Endothelial cell of umbilical vein (primary cell): Measurements from ENCODE around the gene ATP1B1. TPM values are rescaled to one million over a fixed set of nuclear protein-coding genes. Genes with fewer than 3 reads are reported as not detected.

ENCODE experiments used
- BruUV-seq: library from RNA; stranded (reverse); fragments of 400-500 nt; replicated peaks from 2 replicates; lab custom pipeline; 2021; lab: Mats Ljungman, UMichigan
- CTCF ChIA-PET: fragments of 300-600, 350-600 bp; sonication (Branson Sonifier 250); formaldehyde crosslinking; loops from one replicate; lab custom pipeline; 2021; ENCODE audit warnings: antibody characterized with exemption, inconsistent platforms; lab: Charles Lee
- POLR2A ChIA-PET: fragments of 300-600, 350-600 bp; sonication (Branson Sonifier 250); formaldehyde crosslinking; loops from one replicate; lab custom pipeline; 2021; ENCODE audit warnings: antibody characterized with exemption, inconsistent platforms; lab: Charles Lee
- DNase-seq: peaks from one replicate; pipeline ENCODE4 v3.0.0-alpha.2; 2011; ENCODE audit warnings: low read depth, low spot score
- FAIRE-seq: peaks from 2 replicates; lab custom pipeline; 2011; peaks lifted over from hg19 to GRCh38; lab: Jason Lieb, UNC
- H2AFZ ChIP-seq: 2 replicates; pipeline ENCODE4 v1.6.0; 2012; ENCODE audit warnings: low read depth, low read length, control low read depth, inconsistent platforms
- H3K27ac ChIP-seq: 2 replicates; pipeline ENCODE4 v1.5.1; 2011; ENCODE audit warnings: low read depth, mild to moderate bottlenecking, control low read depth, low read length, moderate library complexity; ENCODE audit not compliant: insufficient read depth
- H3K27me3 ChIP-seq, 2 experiments: 2 replicates each; pipeline versions ENCODE4 v1.6.0 to v1.6.1; 2011; ENCODE audit warnings: low read length in 2 of 2, mixed read lengths in 1 of 2; ENCODE audit not compliant: control insufficient read depth in 2 of 2, insufficient read depth in 2 of 2
- H3K36me3 ChIP-seq, 2 experiments: 2 replicates in 1 of 2; 3 replicates in 1 of 2; pipeline ENCODE4 v1.5.1; 2011; ENCODE audit warnings: low read length in 2 of 2, mild to moderate bottlenecking in 1 of 2, moderate library complexity in 1 of 2; ENCODE audit not compliant: control insufficient read depth in 2 of 2, insufficient read depth in 2 of 2; ENCODE audit errors: extremely low read depth in 1 of 2
- H3K4me1 ChIP-seq: 3 replicates; pipeline ENCODE4 v1.5.1; 2011; ENCODE audit warnings: mild to moderate bottlenecking, low read length; ENCODE audit not compliant: control insufficient read depth, insufficient read depth; ENCODE audit errors: extremely low read depth
- H3K4me2 ChIP-seq: 2 replicates; pipeline ENCODE4 v1.6.1; 2011; ENCODE audit warnings: low read length, control low read depth, mixed read lengths; ENCODE audit not compliant: insufficient read depth
- H3K4me3 ChIP-seq, 3 experiments: fragments of 200-600 bp in 1 of 3; sonication (generic), shearing (Covaris generic) in 1 of 3; replicated peaks in 1 of 3; 2 replicates each; pipeline ENCODE4 v1.5.1; 2011 to 2016; ENCODE audit warnings: control low read depth in 3 of 3, low read length in 3 of 3, mild to moderate bottlenecking in 2 of 3, inconsistent platforms in 1 of 3, low read depth in 1 of 3, moderate library complexity in 1 of 3; ENCODE audit not compliant: insufficient read depth in 1 of 3
- H3K79me2 ChIP-seq: 2 replicates; pipeline ENCODE4 v1.6.0; 2012; ENCODE audit warnings: low read length, inconsistent platforms; ENCODE audit not compliant: control insufficient read depth, insufficient read depth
- H3K9ac ChIP-seq: replicated peaks from 2 replicates; pipeline ENCODE3; 2011; ENCODE audit warnings: low read length, control low read depth; ENCODE audit not compliant: insufficient read depth; ENCODE audit errors: extremely low read depth
- H3K9me1 ChIP-seq: replicated peaks from 3 replicates; pipeline ENCODE4 v1.6.0; 2011; ENCODE audit warnings: mild to moderate bottlenecking, low read length; ENCODE audit not compliant: control insufficient read depth, insufficient read depth; ENCODE audit errors: extremely low read depth
- H3K9me3 ChIP-seq: replicated peaks from 2 replicates; pipeline ENCODE4 v1.5.1; 2012; ENCODE audit warnings: low read length, inconsistent platforms; ENCODE audit not compliant: control insufficient read depth, insufficient read depth
- H4K20me1 ChIP-seq: replicated peaks from 2 replicates; pipeline ENCODE3; 2011; ENCODE audit warnings: mild to moderate bottlenecking, low read length; ENCODE audit not compliant: control insufficient read depth, insufficient read depth; ENCODE audit errors: extremely low read depth
- FOS ChIP-seq: IDR thresholded peaks from 2 replicates; pipeline ENCODE4 v1.6.1; 2011; ENCODE audit warnings: mild to moderate bottlenecking, low read length, moderate library complexity, borderline replicate concordance; ENCODE audit not compliant: insufficient read depth
- GATA2 ChIP-seq: IDR thresholded peaks from 2 replicates; pipeline ENCODE4 v1.7.0; 2011; ENCODE audit warnings: low read depth, mild to moderate bottlenecking, moderate library complexity, mixed read lengths, low read length; ENCODE audit not compliant: insufficient read length, insufficient read depth
- MYC ChIP-seq: IDR thresholded peaks from one replicate; pipeline ENCODE4 v1.6.1; 2011; ENCODE audit warnings: mild to moderate bottlenecking, low read depth, low read length
- POLR2A ChIP-seq: IDR thresholded peaks from 2 replicates; pipeline ENCODE4 v1.6.1; 2012; ENCODE audit warnings: low read depth, mild to moderate bottlenecking, control low read depth, low read length
- POLR2AphosphoS5 ChIP-seq: IDR thresholded peaks from 2 replicates; pipeline ENCODE4 v1.6.1; 2012; ENCODE audit warnings: low read depth, mild to moderate bottlenecking, control low read depth, low read length, moderate library complexity; ENCODE audit not compliant: insufficient read depth
- dilution Hi-C: fragments of 300-500 bp; cut with MboI; formaldehyde crosslinking; loops from one replicate; pipeline ENCODE4 v1.15.0; 2019; ENCODE audit warnings: low sequenced_read_pairs; ENCODE audit not compliant: extremely low pct_ligation_motif_present
- intact Hi-C: fragments of 100-400 bp; cut with micrococcal nuclease; formaldehyde crosslinking; loops from one replicate; pipeline ENCODE4 v1.10.0; 2022
- polyA plus RNA-seq, 4 experiments: library from polyadenylated mRNA; depleted of rRNA in 3 of 4; stranded (reverse) in 3 of 4; unstranded in 1 of 4; fragments of >200 nt; gene quantifications; 2 replicates each; pipeline versions ENCODE4 v1.2.1 to v1.2.3, GENCODE V29; 2011 to 2012; ENCODE audit warnings: missing spikeins in 1 of 4
- total RNA-seq: library from RNA; stranded (reverse); gene quantifications from 2 replicates; pipeline ENCODE4 v1.2.3, GENCODE V29; 2021

Gene ATP1B1
- total and polyA plus RNA-seq, 2 donors (not counting 3 experiments of a cell fraction or from before 2014, with no cell fraction given): 14.3 to 56.1 TPM

GRCh38 chr1:169109561-169110134 is 3.2 kb downstream of the ATP1B1 start:
- Histone ChIP-seq H4K20me1 (no peaks in the 10 kb centered on the region), H3K36me3 (no peaks in the 10 kb centered on the region), H3K9me3 (no peaks in the 10 kb centered on the region), H3K4me1 (peaks cover 68% of the 10 kb centered on the region), H3K4me3 (peak overlapping the region in 1 of 3 experiments; percentile 37), H3K4me2 (peak overlapping the region; percentile 96), H3K27me3 (no peaks in the 10 kb centered on the region), H3K9me1 (no peaks in the 10 kb centered on the region), H2AFZ (peak overlapping the region; percentile 5), H3K9ac (peak overlapping the region; percentile 42), H3K27ac (peak overlapping the region; percentile 89), H3K79me2 (peaks cover 61% of the 10 kb centered on the region)
- CTCF ChIA-PET: interaction anchor here (0.7 to 5.6 kb wide), 7 partner anchors 11 to 506 kb away, joined by 3 to 41 read pairs (median 6); no protein-coding TSS in a partner anchor
- DNase-seq (peak; percentile 68), FAIRE-seq (peak; percentile 59)
- dilution Hi-C loops: no loop called here
- intact Hi-C loops: loop anchor here (1.0 to 10.0 kb wide), 6 partner anchors 218 to 885 kb away; partner anchors contain the start of genes BLZF1, METTL18, SCYL3 and SFT2D2
- TF ChIP-seq GATA2: peak; percentile 6
- no peak for TF ChIP-seq POLR2AphosphoS5
- POLR2A ChIA-PET: no interaction called here
- no TSS peak for BruUV-seq

GRCh38 chr1:169110236-169110635 is 3.7 kb downstream of the ATP1B1 start:
- Histone ChIP-seq H3K9me1 (no peaks in the 10 kb centered on the region), H4K20me1 (no peaks in the 10 kb centered on the region), H3K36me3 (no peaks in the 10 kb centered on the region), H3K27ac (peak overlapping the region; percentile 89), H3K9me3 (no peaks in the 10 kb centered on the region), H3K4me3 (peak overlapping the region in 1 of 3 experiments; percentile 37), H3K27me3 (no peaks in the 10 kb centered on the region), H3K79me2 (peaks cover 61% of the 10 kb centered on the region), H3K9ac (peak overlapping the region; percentile 42), H3K4me2 (peak overlapping the region; percentile 96), H2AFZ (peak overlapping the region; percentile 5), H3K4me1 (peaks cover 68% of the 10 kb centered on the region)
- no TSS peak for BruUV-seq
- TF ChIP-seq FOS (no peak), GATA2 (no peak), MYC (no peak), POLR2A (no peak)
- ChIA-PET POLR2A (no interaction called here), CTCF (interaction anchor here (1.3 to 5.6 kb wide), 6 partner anchors 10 to 507 kb away, joined by 3 to 41 read pairs (median 8); no protein-coding TSS in a partner anchor)
- intact Hi-C loops: loop anchor here (10.0 kb wide), 2 partner anchors 685 to 885 kb away; partner anchors contain the start of genes METTL18 and SFT2D2
- DNase-seq: peak; percentile 24
- dilution Hi-C loops: no loop called here
- peak; percentile 33 for FAIRE-seq
